ENCODE measurements around the gene MTHFD1.

Gene MTHFD1

GRCh38 chr14:64450255-64450654 lies 62.1 kb downstream of the MTHFD1 start:
- no peak for DNase-seq

DNA sequence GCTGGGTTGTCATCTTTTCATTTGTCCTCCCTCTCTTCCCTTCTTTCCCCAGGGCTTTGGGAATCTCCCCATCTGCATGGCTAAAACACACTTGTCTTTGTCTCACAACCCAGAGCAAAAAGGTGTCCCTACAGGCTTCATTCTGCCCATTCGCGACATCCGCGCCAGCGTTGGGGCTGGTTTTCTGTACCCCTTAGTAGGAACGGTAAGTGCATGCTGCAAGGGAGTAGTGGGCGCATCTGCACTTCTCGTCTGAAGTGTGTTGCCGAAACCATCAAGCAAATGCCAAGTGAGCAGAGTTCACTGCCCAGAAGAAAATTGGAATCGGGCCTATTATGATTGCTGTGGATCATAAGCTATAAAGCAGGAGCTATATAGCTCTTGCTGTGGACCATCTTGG lies 66.5 kb downstream of the MTHFD1 start:
- no peak for DNase-seq

GRCh38 chr14:64459405-64460136 lies 71.4 kb downstream of the MTHFD1 start:
- no peak for DNase-seq

- no peak for DNase-seq
These were observed 73.1 kb downstream of the MTHFD1 start for GRCh38 chr14:64461221-64461620.

GRCh38 chr14:64463195-64463594 lies 75.0 kb downstream of the MTHFD1 start:
- DNase-seq = no peak

GRCh38 chr14:64463873-64464272 lies 75.7 kb downstream of the MTHFD1 start:
- no peak for DNase-seq

GRCh38 chr14:64464651-64465050 lies 76.5 kb downstream of the MTHFD1 start:
- DNase-seq = no peak

DNA sequence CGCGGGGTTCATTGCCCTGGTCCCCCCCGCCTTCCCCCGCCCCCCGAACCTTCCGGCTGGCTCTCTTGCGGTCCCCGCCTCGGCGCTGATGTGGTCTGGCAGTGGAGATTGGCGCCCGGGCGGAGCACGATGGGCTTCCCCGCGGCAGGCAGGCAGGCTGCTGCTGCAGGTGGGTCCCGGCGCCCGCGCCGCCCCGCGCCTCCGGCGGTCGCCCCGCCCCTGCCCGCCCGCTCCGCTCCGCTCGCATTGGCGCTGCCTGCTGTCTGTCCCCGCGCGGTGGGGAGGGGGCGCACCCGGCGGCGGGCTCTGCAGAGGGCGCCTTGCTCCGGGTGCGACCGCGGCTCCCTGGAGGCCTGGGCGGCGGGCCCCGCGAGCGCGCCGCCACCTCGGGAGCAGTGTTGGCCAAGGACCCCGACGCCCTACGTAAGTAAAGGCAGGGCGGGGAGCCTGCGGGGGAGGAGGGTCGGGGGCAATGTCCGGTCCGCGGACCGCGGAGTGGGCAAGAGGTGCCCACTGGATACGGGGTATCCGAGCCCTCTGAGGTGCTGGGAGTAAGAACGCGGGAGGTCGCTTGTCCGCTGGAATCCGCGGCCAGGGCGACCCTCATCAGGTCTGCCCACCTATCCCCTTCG lies 77.2 kb downstream of the MTHFD1 start, which contains the start of gene AKAP5:
Gene AKAP5, plus strand, starts transcription at position 309 of the 632 bp plus-strand sequence. CDS start 2,896 bp downstream, outside the sequence.
- DNase-seq = peak; percentile 4

- DNase-seq = no peak
These were observed 77.8 kb downstream of the MTHFD1 start for GRCh38 chr14:64465831-64466554.

DNA sequence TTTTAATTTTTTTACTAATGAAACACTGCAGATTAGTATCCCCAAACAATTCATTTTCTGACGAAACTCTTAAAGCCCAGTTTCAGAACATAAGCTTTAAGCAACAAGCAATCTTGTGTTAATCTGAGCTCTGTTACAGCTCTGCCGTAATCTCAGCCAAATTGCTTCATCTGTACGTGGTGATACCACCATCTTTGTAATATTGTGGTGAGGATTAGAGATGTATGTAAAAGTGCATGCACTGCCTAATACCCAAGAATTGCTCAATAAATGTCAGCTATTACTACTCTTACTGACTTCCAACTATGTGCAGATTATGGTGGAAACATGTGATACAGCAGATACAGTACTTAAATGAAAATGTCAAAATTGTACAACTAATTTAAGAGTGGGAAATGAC lies 78.9 kb downstream of the MTHFD1 start:
- no peak for DNase-seq

GRCh38 chr14:64467566-64467965 lies 79.4 kb downstream of the MTHFD1 start:
- no peak for DNase-seq

DNA sequence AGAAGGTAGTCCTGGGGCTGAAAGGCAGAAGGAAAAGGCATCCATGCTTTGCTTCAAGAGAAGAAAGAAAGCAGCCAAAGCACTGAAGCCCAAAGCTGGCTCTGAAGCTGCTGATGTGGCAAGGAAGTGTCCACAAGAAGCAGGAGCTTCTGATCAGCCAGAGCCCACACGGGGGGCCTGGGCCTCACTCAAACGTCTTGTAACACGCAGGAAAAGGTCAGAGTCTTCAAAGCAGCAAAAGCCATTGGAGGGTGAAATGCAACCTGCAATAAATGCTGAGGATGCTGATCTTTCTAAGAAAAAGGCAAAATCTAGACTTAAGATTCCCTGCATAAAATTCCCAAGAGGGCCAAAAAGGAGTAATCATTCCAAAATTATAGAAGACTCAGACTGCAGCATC lies 80.3 kb downstream of the MTHFD1 start:
- DNase-seq = no peak

DNA sequence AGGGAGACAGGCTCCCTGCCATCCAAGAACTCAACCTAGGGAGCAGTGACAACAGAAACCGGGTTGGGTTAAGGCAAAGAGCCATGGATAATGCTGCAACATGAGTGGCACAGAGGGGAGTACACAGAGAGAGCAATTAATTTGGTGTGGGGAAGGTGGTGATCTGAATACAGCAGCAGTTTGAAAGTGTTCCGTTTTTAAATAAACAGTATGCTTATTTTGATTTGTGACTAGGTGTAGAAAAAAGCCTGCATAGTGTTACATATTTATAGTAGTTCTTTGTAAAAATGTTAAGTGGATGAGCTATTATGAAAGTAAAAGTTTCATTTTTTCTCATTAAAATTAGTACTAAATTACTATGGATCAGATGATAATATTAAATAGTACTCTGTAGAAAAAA lies 85.9 kb downstream of the MTHFD1 start:
- DNase-seq = no peak

GRCh38 chr14:64474698-64475097 lies 86.5 kb downstream of the MTHFD1 start:
- DNase-seq = no peak

DNA sequence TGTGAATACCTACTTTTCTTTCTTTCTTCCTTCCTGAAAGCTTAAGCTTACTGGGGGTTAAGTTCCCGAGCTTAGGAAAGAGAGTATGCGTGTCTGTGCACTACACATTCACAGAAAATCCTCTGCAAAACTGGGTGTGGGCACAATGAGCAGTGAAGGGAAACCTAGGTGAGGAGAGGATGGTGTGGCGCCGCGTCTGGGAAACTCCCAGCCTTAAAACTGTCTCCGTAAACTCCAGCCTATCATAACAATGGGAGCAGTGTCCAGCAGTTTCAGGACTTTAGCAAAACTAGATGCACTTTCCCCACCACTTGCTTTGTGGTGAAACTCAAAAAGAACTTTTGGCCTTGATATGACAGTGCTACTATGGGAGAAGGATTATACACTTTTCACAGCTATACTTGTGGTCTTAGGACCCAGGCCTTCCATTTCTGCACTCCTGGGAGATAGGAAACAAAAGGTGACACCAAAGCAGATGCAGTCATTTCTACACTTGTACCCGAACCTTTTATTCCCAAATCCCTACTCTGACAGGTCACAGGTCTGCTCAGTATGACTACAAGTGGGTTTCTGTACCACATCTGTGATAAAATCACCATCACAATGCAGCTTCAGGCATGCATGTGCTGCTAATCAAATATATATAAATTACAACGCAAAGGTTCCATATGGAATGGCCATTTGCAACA lies 87.6 kb downstream of the MTHFD1 start:
- no peak for DNase-seq

DNA sequence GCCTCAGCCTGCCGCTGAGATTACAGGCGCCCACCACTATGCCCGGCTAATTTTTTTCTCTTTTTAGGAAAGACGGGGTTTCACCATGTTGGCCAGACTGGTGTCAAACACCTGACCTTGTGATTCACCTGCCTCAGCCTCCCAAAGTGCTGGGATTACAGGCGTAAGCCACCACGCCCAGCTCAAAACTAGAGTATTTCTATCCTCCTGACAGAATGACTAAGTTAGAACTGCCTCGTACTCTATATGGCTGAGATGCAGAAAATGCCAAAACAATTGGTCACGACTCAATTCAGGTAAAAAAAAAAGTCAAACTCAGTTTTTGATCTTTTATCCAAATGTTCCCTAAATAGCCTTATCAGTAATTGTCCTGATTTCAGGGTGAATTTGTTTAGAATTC lies 88.3 kb downstream of the MTHFD1 start:
- no peak for DNase-seq

DNA sequence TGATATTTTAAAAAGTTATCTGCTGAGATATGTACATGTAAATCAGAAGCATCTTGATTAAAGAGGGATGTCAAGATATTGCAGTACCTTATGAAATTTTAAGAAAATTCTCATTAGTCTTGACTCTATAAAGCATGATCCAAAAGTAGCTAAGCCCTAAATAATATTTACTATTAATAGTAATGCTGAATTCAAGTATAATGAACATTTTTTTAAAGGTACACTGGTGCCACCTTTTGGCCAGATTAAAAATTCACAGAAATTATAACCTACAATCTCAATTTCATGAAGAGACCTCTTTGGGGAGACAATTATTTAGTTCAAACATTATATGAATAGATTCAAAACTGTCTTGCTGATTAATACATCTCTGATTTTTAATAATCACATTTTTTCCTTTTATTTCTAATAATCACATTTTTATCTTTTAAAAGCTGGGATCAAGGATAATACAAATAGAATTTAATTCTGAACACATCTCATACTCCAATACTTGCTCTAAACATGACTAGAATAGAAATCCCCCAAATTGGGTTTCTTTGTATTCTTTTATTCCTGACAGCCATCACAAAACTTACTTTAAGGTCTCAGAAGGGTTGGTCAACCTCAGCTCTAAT lies 90.6 kb downstream of the MTHFD1 start:
- DNase-seq = no peak

GRCh38 chr14:64488590-64489099 lies 100.5 kb downstream of the MTHFD1 start:
- DNase-seq = no peak

- no peak for DNase-seq
These were observed 103.5 kb downstream of the MTHFD1 start for GRCh38 chr14:64491637-64492036.

DNA sequence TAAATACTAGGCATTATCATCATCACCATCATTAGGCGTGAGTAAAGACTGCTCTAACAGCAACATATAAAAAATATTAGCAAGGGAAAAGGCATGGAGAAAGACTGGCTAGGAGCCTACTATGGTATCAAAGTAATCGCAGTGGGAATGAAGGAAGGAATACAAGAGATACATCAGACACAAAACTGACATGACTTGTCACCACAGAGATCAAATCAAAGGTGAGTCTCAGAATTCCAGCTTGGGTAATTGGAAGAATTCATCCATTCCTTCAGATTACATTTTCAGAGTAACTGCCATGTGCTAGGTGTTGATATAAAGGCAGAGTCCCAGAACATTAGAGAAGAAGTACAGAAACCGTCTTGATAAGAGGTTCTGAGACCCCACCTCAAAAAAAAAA lies 105.3 kb downstream of the MTHFD1 start:
- no peak for DNase-seq

GRCh38 chr14:64495252-64495651 lies 107.1 kb downstream of the MTHFD1 start:
- DNase-seq = no peak

DNA sequence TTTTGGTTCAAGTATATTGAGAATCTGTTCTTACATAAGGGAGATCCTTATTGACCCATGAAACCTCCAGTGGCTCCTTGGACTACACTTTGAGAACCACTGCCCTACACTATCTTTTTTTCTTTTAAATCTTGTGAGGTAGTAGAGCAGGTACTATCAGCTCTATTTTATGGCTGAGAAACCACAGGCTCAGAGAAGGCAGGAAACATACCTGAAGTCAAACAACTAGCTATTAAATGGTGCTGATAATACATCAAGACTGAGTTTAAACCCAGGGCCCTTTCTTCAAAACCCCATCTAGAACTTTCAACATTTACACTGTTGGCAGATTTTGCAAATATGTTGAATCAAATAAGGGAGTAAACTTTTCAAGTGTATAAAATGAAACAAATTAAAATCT lies 108.6 kb downstream of the MTHFD1 start:
- no peak for DNase-seq

DNA sequence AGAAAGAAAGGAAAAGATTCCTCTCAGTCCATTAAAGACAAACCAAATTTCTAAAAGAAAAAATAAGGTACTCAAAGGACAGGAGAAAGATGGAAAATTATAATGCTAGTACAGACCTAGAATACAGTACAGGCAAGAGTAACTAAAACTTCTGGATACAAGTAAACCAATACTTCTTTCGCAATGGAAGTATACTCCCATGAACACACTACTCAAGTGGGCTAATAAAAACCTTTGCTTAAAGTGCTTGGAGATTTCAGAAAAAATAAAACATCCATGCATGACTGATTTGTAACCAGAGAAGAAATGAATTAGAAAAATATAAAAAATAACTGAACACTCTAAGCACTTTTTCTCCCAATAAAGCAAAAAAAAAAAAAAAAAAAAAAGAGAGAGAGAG lies 111.9 kb downstream of the MTHFD1 start:
- no peak for DNase-seq
